SK-N-SH (cell line): ENCODE measurements around the gene INPP5A. TPM values are rescaled to one million over a fixed set of nuclear protein-coding genes. Genes with fewer than 3 reads are reported as not detected.
"Not testable (repeated sequence)": the region's sequence is repeated elsewhere in the genome, so short reads cannot be mapped to it uniquely, and the experiment has no call there.

Source experiments
- CTCF ChIA-PET: fragments of 300-600, 350-600 bp; formaldehyde crosslinking; extraction: SDS; loops from one replicate; lab custom pipeline; 2021; lab: Yijun Ruan, JAX
- POLR2A ChIA-PET: fragments of 350-600 bp; sonication (Branson Sonifier 250); formaldehyde crosslinking; extraction: SDS; loops from one replicate; lab custom pipeline; 2020; ENCODE audit warnings: antibody characterized with exemption, inconsistent platforms; lab: Yijun Ruan, JAX
- DNase-seq: peaks from one replicate; pipeline ENCODE4 v3.0.0; 2012
- H2AFZ ChIP-seq: fragments of 200-600 bp; sonication (generic); 2 replicates; pipeline ENCODE4 v1.8.1; 2016; ENCODE audit warnings: antibody characterized with exemption, mild to moderate bottlenecking, low read depth
- H3F3A ChIP-seq: fragments of 200-600 bp; sonication (generic); replicated peaks from 2 replicates; pipeline ENCODE3; 2016; ENCODE audit warnings: antibody characterized with exemption, mild to moderate bottlenecking; ENCODE audit not compliant: insufficient read depth
- H3K27ac ChIP-seq, 2 experiments: fragments of 200-500 bp in 1 of 2; fragments of 200-600 bp in 1 of 2; sonication (Bioruptor generic) in 1 of 2; sonication (generic), shearing (Covaris generic) in 1 of 2; 2 replicates each; pipeline versions ENCODE4 v1.5.1 to v1.6.1; 2014 to 2016; ENCODE audit warnings: low read depth in 2 of 2, inconsistent platforms in 1 of 2, low read length in 1 of 2, mild to moderate bottlenecking in 1 of 2, mixed read lengths in 1 of 2
- H3K27me3 ChIP-seq: fragments of 200-600 bp; sonication (generic), shearing (Covaris generic); 2 replicates; pipeline ENCODE4 v1.6.1; 2016; ENCODE audit warnings: mixed run types; ENCODE audit not compliant: insufficient read depth
- H3K36me3 ChIP-seq, 2 experiments: fragments of 200-500 bp in 1 of 2; fragments of 200-600 bp in 1 of 2; sonication (Bioruptor generic) in 1 of 2; sonication (generic) in 1 of 2; replicated peaks in 1 of 2; 2 replicates each; pipeline versions ENCODE3 to v1.5.1; 2014 to 2016; ENCODE audit warnings: low read length in 1 of 2, mild to moderate bottlenecking in 1 of 2; ENCODE audit not compliant: insufficient read depth in 2 of 2, control insufficient read depth in 1 of 2
- H3K4me1 ChIP-seq, 2 experiments: fragments of 200-500 bp in 1 of 2; fragments of 200-600 bp in 1 of 2; sonication (Bioruptor generic) in 1 of 2; sonication (generic), shearing (Covaris generic) in 1 of 2; 2 replicates each; pipeline versions ENCODE4 v1.5.1 to v1.6.1; 2014 to 2016; ENCODE audit warnings: low read depth in 1 of 2, low read length in 1 of 2, mixed run types in 1 of 2; ENCODE audit not compliant: insufficient read depth in 2 of 2, control insufficient read depth in 1 of 2
- H3K4me2 ChIP-seq: fragments of 200-600 bp; sonication (generic), shearing (Covaris generic); 2 replicates; pipeline ENCODE4 v1.6.1; 2017; ENCODE audit warnings: mixed run types
- H3K4me3 ChIP-seq, 2 experiments: fragments of 200-500 bp in 1 of 2; fragments of 200-600 bp in 1 of 2; sonication (Bioruptor generic) in 1 of 2; sonication (generic), shearing (Covaris generic) in 1 of 2; 2 replicates each; pipeline versions ENCODE4 v1.5.1 to v1.8.1; 2014 to 2016; ENCODE audit warnings: low read depth in 2 of 2, inconsistent platforms in 1 of 2, low read length in 1 of 2, mild to moderate bottlenecking in 1 of 2, mixed read lengths in 1 of 2, moderate library complexity in 1 of 2
- H3K79me2 ChIP-seq: fragments of 200-600 bp; sonication (generic); 2 replicates; pipeline ENCODE4 v1.8.1; 2017; ENCODE audit warnings: mild to moderate bottlenecking; ENCODE audit not compliant: insufficient read depth
- H3K9ac ChIP-seq: fragments of 200-600 bp; sonication (generic); 2 replicates; pipeline ENCODE4 v1.6.1; 2017; ENCODE audit warnings: mixed run types
- H3K9me2 ChIP-seq: fragments of 200-600 bp; sonication (generic); 2 replicates; pipeline ENCODE4 v1.6.1; 2017; ENCODE audit warnings: mixed run types
- H3K9me3 ChIP-seq: fragments of 200-600 bp; sonication (generic); 2 replicates; pipeline ENCODE4 v1.6.1; 2017; ENCODE audit warnings: mixed run types, mild to moderate bottlenecking, moderate library complexity
- H4K20me1 ChIP-seq: fragments of 200-600 bp; sonication (generic); 2 replicates; pipeline ENCODE4 v1.6.1; 2017; ENCODE audit warnings: mild to moderate bottlenecking, mixed run types; ENCODE audit not compliant: insufficient read depth
- EP300 ChIP-seq, 2 experiments: IDR thresholded peaks; 2 replicates each; pipeline versions ENCODE4 v1.4.0 to v1.6.1; 2012; ENCODE audit warnings: borderline replicate concordance in 1 of 2, low read depth in 1 of 2, low read length in 1 of 2
- FOSL2 ChIP-seq: IDR thresholded peaks from 2 replicates; pipeline ENCODE4 v1.4.0; 2012; ENCODE audit warnings: low read depth, mild to moderate bottlenecking, moderate library complexity, borderline replicate concordance
- FOXJ3 ChIP-seq: sonication (generic); formaldehyde crosslinking; IDR thresholded peaks from 2 replicates; pipeline ENCODE4 v1.5.1; 2020; ENCODE audit warnings: mild to moderate bottlenecking, missing genetic modification reagents
- FOXM1 ChIP-seq: IDR thresholded peaks from 2 replicates; pipeline ENCODE4 v1.4.0; 2012; ENCODE audit warnings: low read depth, mild to moderate bottlenecking
- GATA2 ChIP-seq: sonication (generic); formaldehyde crosslinking; IDR thresholded peaks from 2 replicates; pipeline ENCODE4 v1.5.0; 2020; ENCODE audit warnings: mild to moderate bottlenecking, missing genetic modification reagents
- MEF2A ChIP-seq: IDR thresholded peaks from 2 replicates; pipeline ENCODE4 v1.4.0; 2012; ENCODE audit warnings: low read depth, borderline replicate concordance
- NFIC ChIP-seq: IDR thresholded peaks from 2 replicates; pipeline ENCODE4 v1.4.0; 2012; ENCODE audit warnings: borderline replicate concordance
- NRF1 ChIP-seq: IDR thresholded peaks from 2 replicates; pipeline ENCODE4 v1.6.1; 2012; ENCODE audit warnings: low read depth, mild to moderate bottlenecking, low read length
- POLR2AphosphoS5 ChIP-seq: IDR thresholded peaks from 2 replicates; pipeline ENCODE4 v1.6.1; 2012; ENCODE audit warnings: low read depth, low read length
- RCOR1 ChIP-seq: fragments of 150-350 bp; IDR thresholded peaks from 2 replicates; pipeline ENCODE4 v1.6.1; 2017; ENCODE audit warnings: antibody characterized with exemption, low read length
- RFX5 ChIP-seq: IDR thresholded peaks from 2 replicates; pipeline ENCODE4 v1.6.1; 2012; ENCODE audit warnings: mild to moderate bottlenecking, improper control_type of control experiment, low read length
- RXRA ChIP-seq: IDR thresholded peaks from 2 replicates; pipeline ENCODE4 v1.4.0; 2012; ENCODE audit warnings: low read depth, mild to moderate bottlenecking, borderline replicate concordance
- SIN3A ChIP-seq: IDR thresholded peaks from 2 replicates; pipeline ENCODE4 v1.6.1; 2012; ENCODE audit warnings: low read depth, mild to moderate bottlenecking, low read length, moderate library complexity, borderline replicate concordance
- TEAD4 ChIP-seq: IDR thresholded peaks from 2 replicates; pipeline ENCODE4 v1.4.0; 2012; ENCODE audit warnings: mild to moderate bottlenecking, borderline replicate concordance; ENCODE audit not compliant: insufficient read depth
- WGBS: methylation state at CpG from one replicate; pipeline ENCODE4 v1.1.6; 2017; ENCODE audit warnings: low lambda C conversion rate; 5-methylcytosine and 5-hydroxymethylcytosine counted together
- polyA plus RNA-seq, 3 experiments: library from polyadenylated mRNA; depleted of rRNA; stranded (reverse); fragments of >200 nt; gene quantifications; 2 replicates each; pipeline ENCODE4 v1.2.3, GENCODE V29; 2012
- TF ChIP-seq, protein P1 (sequence below): IDR thresholded peaks from 2 replicates; pipeline ENCODE4 v1.4.0; 2012; ENCODE audit warnings: low read depth, borderline replicate concordance
- TF ChIP-seq, protein P2 (sequence below): IDR thresholded peaks from 2 replicates; pipeline ENCODE4 v1.4.0; 2012; ENCODE audit warnings: low read depth, borderline replicate concordance
- TF ChIP-seq, protein P3 (sequence below): fragments of 200-600 bp; sonication (generic); IDR thresholded peaks from 2 replicates; pipeline ENCODE4 v1.6.1; 2017; ENCODE audit warnings: antibody characterized with exemption, mild to moderate bottlenecking, moderate library complexity

Gene INPP5A
- polyA plus RNA-seq, 1 of the 3 experiments (the other 2 are of a cell fraction) = 12.0 TPM

DNA sequence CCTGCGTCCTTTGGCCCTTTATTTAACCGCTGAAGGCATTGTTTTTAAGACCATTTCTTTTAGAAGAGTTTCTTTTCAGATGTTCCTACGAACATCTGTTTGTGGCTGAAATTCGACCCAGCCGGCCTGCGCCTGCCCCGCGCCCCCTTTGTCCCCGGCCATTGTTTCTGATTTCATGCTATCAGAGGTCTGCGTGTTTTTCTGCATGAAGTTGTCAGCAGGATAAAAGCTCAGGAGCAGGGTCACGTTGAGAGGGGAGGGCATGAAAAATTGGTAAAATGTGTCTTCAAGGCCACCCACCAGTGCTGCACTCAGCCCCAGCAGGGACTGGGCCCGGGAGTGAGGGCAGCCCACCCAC, 205.2 kb downstream of the INPP5A start:
- 94% methylated on average over 12 of the region's 12 CpGs for WGBS
- CTCF ChIA-PET = interaction anchor here (0.6 kb wide), 1 partner anchor 88 kb away, joined by 3 read pairs; no protein-coding TSS in a partner anchor
- H3K4me2 ChIP-seq = no peak overlapping the region

DNA sequence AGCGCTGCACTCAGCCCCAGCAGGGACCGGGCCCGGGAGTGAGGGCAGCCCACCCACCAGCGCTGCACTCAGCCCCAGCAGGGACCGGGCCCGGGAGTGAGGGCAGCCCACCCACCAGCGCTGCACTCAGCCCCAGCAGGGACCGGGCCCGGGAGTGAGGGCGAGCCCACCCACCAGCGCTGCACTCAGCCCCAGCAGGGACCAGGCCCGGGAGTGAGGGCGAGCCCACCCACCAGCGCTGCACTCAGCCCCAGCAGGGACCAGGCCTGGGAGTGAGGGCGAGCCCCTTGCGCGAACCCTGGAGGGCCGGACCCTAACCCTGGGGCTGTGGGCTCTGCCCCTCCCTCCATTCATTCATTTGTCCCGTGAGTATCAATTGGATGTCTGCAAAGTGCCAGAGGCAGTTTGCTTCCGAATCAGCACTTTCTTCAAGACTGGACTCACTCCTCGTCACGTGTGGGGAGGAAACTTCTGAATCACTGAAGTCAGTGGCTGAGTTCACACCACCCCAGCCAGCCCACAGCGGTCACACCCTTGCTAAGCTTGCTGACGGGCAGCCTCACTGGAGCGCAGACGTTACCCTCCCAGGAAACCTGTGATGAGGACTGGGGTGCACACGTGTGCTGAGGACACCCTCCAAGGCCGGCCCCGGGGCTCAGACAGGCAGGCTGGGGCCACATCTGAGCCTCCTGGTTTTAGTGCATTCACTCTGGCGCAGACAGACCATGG, 205.8 kb downstream of the INPP5A start:
- H3K4me2 ChIP-seq, H3K9me3 ChIP-seq, H3K4me1 ChIP-seq, POLR2A ChIA-PET, H2AFZ ChIP-seq, H4K20me1 ChIP-seq, H3K79me2 ChIP-seq, H3K9ac ChIP-seq, H3F3A ChIP-seq, H3K4me3 ChIP-seq, H3K27me3 ChIP-seq, H3K27ac ChIP-seq, DNase-seq, H3K9me2 ChIP-seq, H3K36me3 ChIP-seq: not testable (repeated sequence)
- CTCF ChIA-PET = interaction anchor here (0.6 kb wide), 1 partner anchor 88 kb away, joined by 3 read pairs; no protein-coding TSS in a partner anchor
- WGBS = 92% methylated on average over 16 of the region's 30 CpGs

More for the DNA sequence above, 205.2 kb downstream of the INPP5A start:
- DNase-seq = no peak
- Histone ChIP-seq H3K27me3 (no peaks in the 10 kb centered on the region), H3K36me3 (no peaks in the 10 kb centered on the region), H2AFZ (no peak overlapping the region), H3F3A (no peaks in the 10 kb centered on the region), H4K20me1 (no peaks in the 10 kb centered on the region), H3K9me2 (no peaks in the 10 kb centered on the region), H3K9ac (no peak overlapping the region), H3K9me3 (no peaks in the 10 kb centered on the region), H3K4me1 (no peaks in the 10 kb centered on the region), H3K4me3 (no peak overlapping the region), H3K27ac (no peak overlapping the region), H3K79me2 (no peaks in the 10 kb centered on the region)
- POLR2A ChIA-PET = no interaction called here
- TF ChIP-seq GATA2 (CRISPR knock-in tag) = no peak
- no peak for TF ChIP-seq NFIC
- no peak for TF ChIP-seq EP300 (IDR thresholded peaks at IDR 0.05; ENCODE audit: borderline replicate concordance in 1 of 2, low read depth in 1 of 2, low read length in 1 of 2)

DNA sequence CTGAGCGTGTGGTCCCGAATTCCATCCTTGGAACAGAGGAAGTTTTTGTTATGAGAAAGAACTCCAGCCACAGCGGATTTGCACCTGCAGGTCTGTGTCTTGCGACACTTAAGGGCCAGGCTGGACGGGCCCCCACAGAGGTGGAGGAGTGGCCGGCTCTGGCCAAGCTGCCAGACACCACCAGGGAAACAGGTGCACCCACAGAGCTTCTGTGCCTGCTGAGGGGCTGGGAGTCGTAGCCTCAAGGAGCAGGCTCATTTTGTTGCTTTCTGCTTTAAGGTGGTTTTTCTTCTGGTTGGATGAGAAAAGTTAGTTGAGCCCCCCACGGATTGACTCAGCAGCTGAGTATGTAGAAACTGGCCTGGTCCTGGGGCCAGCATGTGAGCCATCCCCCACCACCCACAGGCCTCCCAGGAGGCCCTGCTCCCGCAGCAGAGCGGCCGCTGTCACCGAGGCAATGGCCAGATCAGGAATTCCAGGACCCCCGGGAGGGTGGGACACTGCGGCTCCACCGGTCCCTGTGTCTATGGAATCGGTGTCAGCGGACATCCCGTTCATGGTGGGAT, 206.4 kb downstream of the INPP5A start:
- H3K79me2 ChIP-seq = no peaks in the 10 kb centered on the region
- H3K4me1 ChIP-seq = no peaks in the 10 kb centered on the region
- H3K9me2 ChIP-seq = no peaks in the 10 kb centered on the region
- no peak for DNase-seq
- no peaks in the 10 kb centered on the region for H3F3A ChIP-seq
- no peaks in the 10 kb centered on the region for H3K27me3 ChIP-seq
- H3K4me2 ChIP-seq = no peak overlapping the region
- no peaks in the 10 kb centered on the region for H3K9me3 ChIP-seq
- H4K20me1 ChIP-seq = no peaks in the 10 kb centered on the region
- H2AFZ ChIP-seq = no peak overlapping the region
- ChIA-PET POLR2A (no interaction called here), CTCF (interaction anchor here (0.7 kb wide), 1 partner anchor 38 kb away, joined by 3 read pairs; no protein-coding TSS in a partner anchor)
- H3K9ac ChIP-seq = no peak overlapping the region
- H3K27ac ChIP-seq = no peak overlapping the region
- H3K36me3 ChIP-seq = no peaks in the 10 kb centered on the region
- 100% methylated on average over 10 of the region's 18 CpGs for WGBS
- no peak overlapping the region for H3K4me3 ChIP-seq
- TF ChIP-seq, protein P1, sequence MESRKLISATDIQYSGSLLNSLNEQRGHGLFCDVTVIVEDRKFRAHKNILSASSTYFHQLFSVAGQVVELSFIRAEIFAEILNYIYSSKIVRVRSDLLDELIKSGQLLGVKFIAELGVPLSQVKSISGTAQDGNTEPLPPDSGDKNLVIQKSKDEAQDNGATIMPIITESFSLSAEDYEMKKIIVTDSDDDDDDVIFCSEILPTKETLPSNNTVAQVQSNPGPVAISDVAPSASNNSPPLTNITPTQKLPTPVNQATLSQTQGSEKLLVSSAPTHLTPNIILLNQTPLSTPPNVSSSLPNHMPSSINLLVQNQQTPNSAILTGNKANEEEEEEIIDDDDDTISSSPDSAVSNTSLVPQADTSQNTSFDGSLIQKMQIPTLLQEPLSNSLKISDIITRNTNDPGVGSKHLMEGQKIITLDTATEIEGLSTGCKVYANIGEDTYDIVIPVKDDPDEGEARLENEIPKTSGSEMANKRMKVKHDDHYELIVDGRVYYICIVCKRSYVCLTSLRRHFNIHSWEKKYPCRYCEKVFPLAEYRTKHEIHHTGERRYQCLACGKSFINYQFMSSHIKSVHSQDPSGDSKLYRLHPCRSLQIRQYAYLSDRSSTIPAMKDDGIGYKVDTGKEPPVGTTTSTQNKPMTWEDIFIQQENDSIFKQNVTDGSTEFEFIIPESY = no peak
- TF ChIP-seq, protein P2, sequence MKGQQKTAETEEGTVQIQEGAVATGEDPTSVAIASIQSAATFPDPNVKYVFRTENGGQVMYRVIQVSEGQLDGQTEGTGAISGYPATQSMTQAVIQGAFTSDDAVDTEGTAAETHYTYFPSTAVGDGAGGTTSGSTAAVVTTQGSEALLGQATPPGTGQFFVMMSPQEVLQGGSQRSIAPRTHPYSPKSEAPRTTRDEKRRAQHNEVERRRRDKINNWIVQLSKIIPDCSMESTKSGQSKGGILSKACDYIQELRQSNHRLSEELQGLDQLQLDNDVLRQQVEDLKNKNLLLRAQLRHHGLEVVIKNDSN = no peak
- TF ChIP-seq TEAD4 = no peak
- TF ChIP-seq GATA2 (CRISPR knock-in tag) = no peak
- no peak for TF ChIP-seq NRF1
- TF ChIP-seq RXRA = no peak
- no peak for TF ChIP-seq FOXM1
- TF ChIP-seq MEF2A = no peak
- TF ChIP-seq POLR2AphosphoS5 = no peak
- no peak for TF ChIP-seq SIN3A
- TF ChIP-seq, protein P3, sequence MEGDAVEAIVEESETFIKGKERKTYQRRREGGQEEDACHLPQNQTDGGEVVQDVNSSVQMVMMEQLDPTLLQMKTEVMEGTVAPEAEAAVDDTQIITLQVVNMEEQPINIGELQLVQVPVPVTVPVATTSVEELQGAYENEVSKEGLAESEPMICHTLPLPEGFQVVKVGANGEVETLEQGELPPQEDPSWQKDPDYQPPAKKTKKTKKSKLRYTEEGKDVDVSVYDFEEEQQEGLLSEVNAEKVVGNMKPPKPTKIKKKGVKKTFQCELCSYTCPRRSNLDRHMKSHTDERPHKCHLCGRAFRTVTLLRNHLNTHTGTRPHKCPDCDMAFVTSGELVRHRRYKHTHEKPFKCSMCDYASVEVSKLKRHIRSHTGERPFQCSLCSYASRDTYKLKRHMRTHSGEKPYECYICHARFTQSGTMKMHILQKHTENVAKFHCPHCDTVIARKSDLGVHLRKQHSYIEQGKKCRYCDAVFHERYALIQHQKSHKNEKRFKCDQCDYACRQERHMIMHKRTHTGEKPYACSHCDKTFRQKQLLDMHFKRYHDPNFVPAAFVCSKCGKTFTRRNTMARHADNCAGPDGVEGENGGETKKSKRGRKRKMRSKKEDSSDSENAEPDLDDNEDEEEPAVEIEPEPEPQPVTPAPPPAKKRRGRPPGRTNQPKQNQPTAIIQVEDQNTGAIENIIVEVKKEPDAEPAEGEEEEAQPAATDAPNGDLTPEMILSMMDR = no peak
- TF ChIP-seq FOSL2 = no peak
- TF ChIP-seq FOXJ3 (CRISPR knock-in tag) = no peak
- TF ChIP-seq RFX5 = no peak
- TF ChIP-seq RCOR1 = no peak
